GM23248 (cell line): ENCODE data around the gene KIF16B.

Source experiments
- EZH2 ChIP-seq: fragments of 200-600 bp; sonication (generic); IDR thresholded peaks from 2 replicates; pipeline ENCODE4 v1.6.1; 2018; ENCODE audit warnings: antibody characterized with exemption, mild to moderate bottlenecking; ENCODE audit not compliant: insufficient read depth, poor library complexity, severe bottlenecking
- EZH2phosphoT487 ChIP-seq: fragments of 200-600 bp; sonication (generic); IDR thresholded peaks from 2 replicates; pipeline ENCODE4 v1.6.1; 2018; ENCODE audit warnings: antibody characterized with exemption, moderate library complexity, mild to moderate bottlenecking, low read depth; ENCODE audit not compliant: insufficient read depth

DNA sequence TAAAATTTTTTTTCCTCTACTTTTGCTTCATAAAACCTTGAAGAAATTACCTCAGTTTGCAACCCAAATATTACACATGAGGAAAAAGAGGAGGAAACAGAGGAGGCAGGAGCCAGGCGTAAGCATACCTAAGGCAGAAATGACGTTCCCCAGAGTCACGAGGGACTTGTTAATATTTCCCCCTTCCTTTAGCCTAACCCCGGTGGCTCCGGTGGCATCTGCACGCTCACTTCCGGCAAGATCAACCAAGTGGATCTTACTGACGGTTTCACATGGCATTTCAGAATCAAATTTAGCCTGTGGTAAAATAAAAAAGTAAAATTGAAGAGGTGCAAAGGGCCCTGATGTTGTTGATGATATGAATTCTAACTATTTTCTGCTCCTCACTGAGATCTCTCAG, 67.4 kb downstream of the KIF16B start:
- TF ChIP-seq EZH2 (no peak), EZH2phosphoT487 (no peak)
